Measurements from ENCODE around the gene NOL3. TPM values are rescaled to one million over a fixed set of nuclear protein-coding genes. Genes with fewer than 3 reads are reported as not detected.

NOL3 gene
- total and polyA plus RNA-seq, 2 of the 13 experiments (the other 11 are each of a cell fraction or from before 2014, with no cell fraction given): 5.7 to 20.5 TPM

DNA sequence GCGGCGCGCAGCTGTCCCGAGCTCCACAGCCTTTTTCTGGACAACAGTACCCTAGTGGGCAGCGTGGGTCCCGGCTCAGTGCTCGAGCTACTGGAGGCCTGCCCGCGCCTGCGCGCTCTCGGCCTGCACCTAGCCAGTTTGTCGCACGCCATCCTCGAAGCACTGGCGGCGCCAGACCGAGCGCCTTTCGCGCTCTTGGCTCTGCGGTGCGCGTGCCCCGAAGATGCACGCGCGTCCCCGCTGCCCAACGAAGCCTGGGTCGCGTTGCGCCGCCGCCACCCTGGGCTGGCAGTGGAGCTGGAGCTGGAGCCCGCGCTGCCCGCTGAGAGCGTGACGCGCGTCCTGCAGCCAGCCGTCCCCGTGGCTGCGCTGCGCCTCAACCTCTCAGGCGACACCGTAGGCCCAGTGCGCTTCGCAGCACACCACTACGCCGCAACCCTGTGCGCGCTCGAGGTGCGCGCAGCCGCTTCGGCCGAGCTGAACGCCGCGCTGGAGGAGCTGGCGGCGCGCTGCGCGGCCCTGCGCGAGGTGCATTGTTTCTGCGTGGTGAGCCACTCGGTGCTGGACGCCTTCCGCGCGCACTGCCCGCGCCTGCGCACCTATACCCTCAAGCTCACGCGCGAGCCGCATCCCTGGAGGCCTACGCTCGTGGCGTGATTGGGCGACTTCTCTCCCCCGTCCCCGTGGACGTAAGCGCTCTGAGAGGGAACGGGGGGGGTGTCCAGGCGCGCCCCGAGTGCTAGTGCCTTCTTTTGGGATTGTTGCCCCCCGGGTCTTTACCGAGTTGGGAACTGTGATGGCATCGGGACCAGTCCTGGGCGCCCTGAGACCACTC is 7.0 kb upstream of the NOL3 start:
- WGBS (ENCODE audit: low lambda C conversion rate): 98% methylated on average over 99 of the region's 99 CpGs
- Histone ChIP-seq H3K9ac (ENCODE audit: insufficient read depth, low read depth, low read length) (no peak overlapping the region), H3K4me1 (ENCODE audit: insufficient read depth, low read length) (peaks cover 39% of the 10 kb centered on the region), H3K9me3 (ENCODE audit: low read length) (no peaks in the 10 kb centered on the region), H3K4me2 (ENCODE audit: low read depth, low read length) (no peak overlapping the region), H3K4me3 (replicated peaks in 1 of 3; ENCODE audit: insufficient read depth in 1 of 3, low read depth in 2 of 3, low read length in 3 of 3) (no peak overlapping the region), H3K27me3 (ENCODE audit: control insufficient read depth in 1 of 2, insufficient read depth in 2 of 2, low read length in 2 of 2) (peaks cover 9 to 33% of the 10 kb centered on the region in 2 experiments), H3K27ac (ENCODE audit: extremely low read length, insufficient read depth, low read length) (no peak overlapping the region), H3K36me3 (replicated peaks in 1 of 2; ENCODE audit: control insufficient read depth in 1 of 2, insufficient read depth in 2 of 2, low read length in 2 of 2) (no peaks in the 10 kb centered on the region), H2AFZ (ENCODE audit: low read length) (no peak overlapping the region), H4K20me1 (ENCODE audit: insufficient read depth, low read length) (no peaks in the 10 kb centered on the region), H3K79me2 (ENCODE audit: insufficient read depth, low read length) (no peaks in the 10 kb centered on the region)
- no TSS peak for BruUV-seq (replicated peaks)
- DNase-seq (ENCODE audit: low spot score): no peak
- in situ Hi-C loops (cut with HindIII; ENCODE audit: extremely low pct_ligation_motif_present, low pct_unique_long_range_greater_than_20kb): no loop called here
- TF ChIP-seq ZHX1 (CRISPR knock-in tag; IDR thresholded peaks at IDR 0.05; ENCODE audit: low read depth) (peak; percentile 59; the same call in 1 of the 2 replicates), RBFOX2 (IDR thresholded peaks at IDR 0.05; ENCODE audit: low read depth, low read length) (peak; percentile 41), MED1 (CRISPR knock-in tag; IDR thresholded peaks at IDR 0.05) (no peak)
- no peak for FAIRE-seq
- intact Hi-C loops (cut with micrococcal nuclease; ENCODE audit: unreplicated experiment): no loop called here
- ChIA-PET CTCF (ENCODE audit: low intra/inter-chr PET ratio, low total read pairs) (no interaction called here), POLR2A (no interaction called here)
- ATAC-seq: no peak

DNA sequence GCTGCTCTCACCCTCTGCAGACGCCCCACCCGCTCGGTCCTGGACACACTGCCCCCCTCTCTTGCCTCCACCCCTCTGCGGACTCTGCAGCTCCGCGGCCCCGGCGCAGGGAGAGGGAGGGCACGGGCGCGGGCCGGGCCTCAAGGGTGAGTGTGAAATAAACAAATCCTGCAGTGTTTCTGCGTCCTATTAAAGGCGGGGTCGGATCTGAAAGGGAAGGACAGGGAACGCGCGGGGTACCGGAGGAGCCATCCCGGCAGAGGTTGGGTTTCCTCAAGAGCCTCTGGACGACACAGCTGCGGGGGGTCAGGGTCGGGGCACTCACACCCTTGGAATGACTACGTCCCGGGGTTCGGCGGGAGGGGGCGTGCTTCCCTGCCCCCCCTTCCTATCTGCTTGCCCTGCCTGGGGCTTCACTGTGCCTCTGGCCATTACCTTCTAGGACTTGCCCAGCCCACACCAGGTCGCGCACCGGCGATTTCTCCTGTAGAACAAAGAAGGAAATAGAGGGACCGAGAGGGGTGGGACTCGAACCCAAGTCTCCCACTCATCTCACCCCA is 6.3 kb upstream of the NOL3 start:
- no peak overlapping the region for H3K27ac ChIP-seq (ENCODE audit: extremely low read length, insufficient read depth, low read length)
- in situ Hi-C loops (cut with HindIII; ENCODE audit: extremely low pct_ligation_motif_present, low pct_unique_long_range_greater_than_20kb) (no loop called here), intact Hi-C loops (cut with micrococcal nuclease; ENCODE audit: unreplicated experiment) (no loop called here)
- H2AFZ ChIP-seq (ENCODE audit: low read length): no peak overlapping the region
- H3K4me2 ChIP-seq (ENCODE audit: low read depth, low read length): 0 out of 2 replicates have a peak overlapping the region, but pooled peaks have one; percentile 80
- no peak overlapping the region; the same call in 1 of the 2 replicates for H3K9ac ChIP-seq (ENCODE audit: insufficient read depth, low read depth, low read length)
- H3K36me3 ChIP-seq (replicated peaks in 1 of 2; ENCODE audit: control insufficient read depth in 1 of 2, insufficient read depth in 2 of 2, low read length in 2 of 2): no peaks in the 10 kb centered on the region
- peaks cover 9 to 38% of the 10 kb centered on the region in 2 experiments for H3K27me3 ChIP-seq (ENCODE audit: control insufficient read depth in 1 of 2, insufficient read depth in 2 of 2, low read length in 2 of 2)
- no peaks in the 10 kb centered on the region for H4K20me1 ChIP-seq (ENCODE audit: insufficient read depth, low read length)
- H3K4me1 ChIP-seq (ENCODE audit: insufficient read depth, low read length): peaks cover 39% of the 10 kb centered on the region
- CTCF ChIA-PET (ENCODE audit: low intra/inter-chr PET ratio, low total read pairs): no interaction called here
- POLR2A ChIA-PET: no interaction called here
- no peak overlapping the region for H3K4me3 ChIP-seq (replicated peaks in 1 of 3; ENCODE audit: insufficient read depth in 1 of 3, low read depth in 2 of 3, low read length in 3 of 3)
- DNase-seq (ENCODE audit: low spot score): no peak
- no TSS peak for BruUV-seq (replicated peaks)
- no peak for ATAC-seq
- no peak for TF ChIP-seq SCMH1 (CRISPR knock-in tag; IDR thresholded peaks at IDR 0.05; ENCODE audit: borderline replicate concordance)
- TF ChIP-seq POLR2G (IDR thresholded peaks at IDR 0.05; ENCODE audit: low read depth, low read length): no peak
- TF ChIP-seq, protein P1, sequence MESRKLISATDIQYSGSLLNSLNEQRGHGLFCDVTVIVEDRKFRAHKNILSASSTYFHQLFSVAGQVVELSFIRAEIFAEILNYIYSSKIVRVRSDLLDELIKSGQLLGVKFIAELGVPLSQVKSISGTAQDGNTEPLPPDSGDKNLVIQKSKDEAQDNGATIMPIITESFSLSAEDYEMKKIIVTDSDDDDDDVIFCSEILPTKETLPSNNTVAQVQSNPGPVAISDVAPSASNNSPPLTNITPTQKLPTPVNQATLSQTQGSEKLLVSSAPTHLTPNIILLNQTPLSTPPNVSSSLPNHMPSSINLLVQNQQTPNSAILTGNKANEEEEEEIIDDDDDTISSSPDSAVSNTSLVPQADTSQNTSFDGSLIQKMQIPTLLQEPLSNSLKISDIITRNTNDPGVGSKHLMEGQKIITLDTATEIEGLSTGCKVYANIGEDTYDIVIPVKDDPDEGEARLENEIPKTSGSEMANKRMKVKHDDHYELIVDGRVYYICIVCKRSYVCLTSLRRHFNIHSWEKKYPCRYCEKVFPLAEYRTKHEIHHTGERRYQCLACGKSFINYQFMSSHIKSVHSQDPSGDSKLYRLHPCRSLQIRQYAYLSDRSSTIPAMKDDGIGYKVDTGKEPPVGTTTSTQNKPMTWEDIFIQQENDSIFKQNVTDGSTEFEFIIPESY (CRISPR knock-in tag; IDR thresholded peaks at IDR 0.05): peak; percentile 32; the same call in 1 of the 2 replicates
- TF ChIP-seq RXRA (CRISPR knock-in tag; IDR thresholded peaks at IDR 0.05): 0 out of 2 replicates have a peak, but pooled peaks have one; percentile 40
- peak; percentile 59 for TF ChIP-seq PCBP2 (optimal IDR thresholded peaks at IDR 0.05; ENCODE audit: low read depth, low read length, poor library complexity, severe bottlenecking)
- no peak for TF ChIP-seq ZFP62 (CRISPR knock-in tag; IDR thresholded peaks at IDR 0.05)
- H3K9me3 ChIP-seq (ENCODE audit: low read length): no peaks in the 10 kb centered on the region
- no peaks in the 10 kb centered on the region for H3K79me2 ChIP-seq (ENCODE audit: insufficient read depth, low read length)
- WGBS (ENCODE audit: low lambda C conversion rate): 82% methylated on average over 33 of the region's 34 CpGs
- FAIRE-seq: no peak
